Activated CD4-positive, alpha-beta T cell treated with anti-CD3 and anti-CD28 coated beads for 1 hour (primary cell): ENCODE data around the gene LY86.
"Not testable (repeated sequence)": the region's sequence is repeated elsewhere in the genome, so short reads cannot be mapped to it uniquely, and the experiment has no call there.

Source experiments
- DNase-seq: peaks from one replicate; pipeline ENCODE4 v3.0.0-alpha.2; 2020

LY86 gene

DNA sequence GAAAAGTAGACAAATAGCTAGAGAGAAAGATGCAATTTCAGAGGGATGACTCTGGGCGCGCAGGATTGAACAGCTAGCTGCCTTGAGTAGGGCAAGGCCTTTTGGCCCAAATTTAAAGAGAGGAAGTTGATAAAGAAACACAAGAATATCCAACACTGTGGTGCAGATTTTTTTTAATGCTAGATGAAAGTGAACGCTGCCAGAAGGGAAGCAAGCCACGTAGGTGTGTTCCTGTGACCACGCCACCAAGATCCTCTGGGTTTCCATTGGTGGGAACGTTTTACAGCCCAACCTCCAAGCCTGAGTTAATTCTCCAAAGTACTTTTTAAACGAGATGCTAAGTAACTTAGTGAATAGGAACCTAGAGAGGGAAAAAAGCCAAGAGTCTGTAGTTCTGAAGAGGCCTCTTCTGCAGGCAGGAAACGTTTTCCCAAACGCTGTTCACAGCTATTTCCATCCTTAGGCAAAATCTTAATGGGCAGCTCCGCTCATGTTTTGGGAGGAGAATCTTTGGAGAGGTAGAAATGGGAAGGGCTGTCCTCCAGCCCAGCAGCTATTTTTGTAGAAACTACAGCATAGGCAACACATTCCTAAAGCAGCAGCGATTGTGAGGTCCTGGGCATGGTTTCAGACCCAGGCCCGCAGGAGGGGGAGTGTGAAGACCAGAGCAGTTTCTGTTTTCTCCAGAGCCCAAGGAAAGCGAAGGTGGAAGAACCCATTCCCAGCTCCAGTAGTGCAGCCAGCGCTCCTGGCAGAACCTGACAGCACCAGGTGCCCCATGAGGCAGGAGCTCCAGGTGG, 8.2 kb downstream of the LY86 start:
- no peak for DNase-seq

- no peak for DNase-seq
These were observed 9.2 kb downstream of the LY86 start for GRCh38 chr6:6597682-6598081.

- DNase-seq = no peak
These were observed 11.0 kb downstream of the LY86 start for GRCh38 chr6:6599468-6599873.

DNA sequence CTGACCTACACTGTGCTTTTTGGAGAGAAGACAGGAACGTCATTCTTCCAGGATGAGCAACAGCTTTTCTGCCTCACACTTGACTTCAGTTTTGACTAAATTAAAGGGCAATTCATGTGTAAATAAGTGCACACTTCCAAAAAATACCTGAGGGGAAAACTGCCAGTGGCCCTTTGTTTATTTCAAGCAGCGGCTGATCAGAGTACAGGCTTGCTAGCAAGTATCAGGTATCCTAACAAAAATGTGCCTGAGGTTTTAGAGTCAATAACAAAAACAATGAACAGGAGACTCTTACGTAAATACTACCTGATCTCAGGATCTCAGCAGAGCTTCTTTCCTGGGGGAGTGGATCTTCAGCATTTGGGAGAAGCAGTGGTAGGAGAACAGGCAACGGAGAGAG, 12.4 kb downstream of the LY86 start:
- DNase-seq = no peak

GRCh38 chr6:6602262-6602661, 13.7 kb downstream of the LY86 start:
- no peak for DNase-seq

DNA sequence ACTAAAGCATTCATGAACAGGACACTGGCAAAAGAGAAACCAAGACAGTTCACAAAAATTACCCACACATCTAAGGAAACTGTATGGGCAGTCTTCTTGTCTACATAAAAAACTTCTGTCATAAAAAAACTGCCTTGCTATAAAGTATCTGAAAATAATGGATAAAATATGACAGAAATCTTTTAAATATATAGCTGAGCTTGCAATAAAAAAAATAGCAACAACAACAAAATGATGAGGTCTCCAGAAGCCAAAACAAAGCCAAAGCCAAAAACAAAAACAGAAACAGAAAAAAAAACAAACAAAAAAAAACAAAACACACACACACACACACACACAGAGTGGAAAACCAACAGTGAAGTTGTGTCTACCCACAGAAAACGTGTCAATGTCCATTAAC, 14.8 kb downstream of the LY86 start:
- DNase-seq = no peak

- DNase-seq = no peak
These were observed 15.5 kb downstream of the LY86 start for GRCh38 chr6:6604015-6604414.

GRCh38 chr6:6604566-6604965, 16.0 kb downstream of the LY86 start:
- DNase-seq = no peak

GRCh38 chr6:6605873-6606272, 17.4 kb downstream of the LY86 start:
- DNase-seq = no peak

GRCh38 chr6:6606391-6607030, 18.0 kb downstream of the LY86 start:
- DNase-seq = not testable (repeated sequence)

DNA sequence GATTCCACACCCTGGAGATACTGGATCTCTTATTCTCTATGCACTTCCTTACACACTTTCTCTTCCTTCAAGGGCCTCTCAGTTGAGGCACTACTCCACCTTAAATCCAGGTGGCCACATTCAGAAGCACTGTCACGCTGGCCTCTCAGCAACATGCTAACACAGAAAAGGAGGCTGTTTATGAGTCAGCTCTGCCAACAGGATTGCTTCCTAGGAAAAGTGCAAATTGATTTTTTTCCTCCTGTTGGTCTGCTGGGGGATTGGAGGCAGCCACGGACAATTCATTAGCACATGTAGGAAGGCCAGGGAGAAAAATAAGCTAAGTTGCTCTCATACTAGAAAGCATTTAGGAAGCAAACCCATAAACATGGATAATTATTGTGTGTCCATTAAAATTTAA, 20.9 kb downstream of the LY86 start:
- no peak for DNase-seq

DNA sequence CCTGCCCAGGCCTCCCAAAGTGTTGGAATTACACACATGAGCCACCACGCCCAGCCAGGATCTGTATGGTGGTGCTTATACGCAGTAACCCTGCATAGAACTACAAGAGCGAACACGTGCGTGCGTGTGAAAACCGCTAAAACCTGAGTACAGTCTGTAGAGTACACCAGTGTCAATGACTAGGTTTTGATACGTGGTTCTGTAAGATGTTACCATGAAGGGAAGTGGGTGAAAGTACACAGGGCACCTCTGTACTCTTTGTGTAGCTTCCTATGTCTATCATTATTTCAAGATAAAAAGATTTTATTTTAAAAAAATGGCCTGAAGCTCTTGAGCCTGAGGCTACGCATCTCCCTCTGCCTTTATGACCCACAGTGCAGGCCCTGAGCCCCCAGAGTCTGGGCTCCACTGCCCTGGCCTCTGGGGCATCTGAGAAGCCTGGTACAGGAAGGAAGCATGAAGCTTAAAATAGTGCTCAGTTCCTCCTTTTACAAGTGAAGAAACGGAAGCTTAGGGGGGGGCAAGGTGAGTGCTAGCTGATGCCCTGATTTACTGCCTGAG, 21.6 kb downstream of the LY86 start:
- DNase-seq = no peak

GRCh38 chr6:6611486-6611885, 23.0 kb downstream of the LY86 start:
- DNase-seq = no peak

DNA sequence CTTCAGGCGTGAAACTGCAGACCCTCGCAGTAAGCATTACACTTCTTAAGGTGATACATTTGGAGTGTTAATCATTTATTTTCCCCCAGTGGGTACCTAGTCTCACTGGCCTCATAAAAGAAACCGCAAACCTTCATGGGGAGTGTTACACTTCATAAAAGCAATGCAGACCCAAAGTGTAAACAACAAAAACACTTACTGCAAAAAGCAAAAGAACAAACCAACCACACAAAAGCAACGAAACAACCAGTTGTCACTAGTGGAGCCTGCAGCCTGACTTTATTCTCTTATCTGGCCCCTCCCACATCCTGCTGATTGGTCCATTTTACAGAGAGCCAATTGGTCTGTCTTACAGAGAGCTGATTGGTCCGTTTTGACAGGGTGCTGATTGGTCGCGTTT, 23.8 kb downstream of the LY86 start:
- DNase-seq = no peak

DNA sequence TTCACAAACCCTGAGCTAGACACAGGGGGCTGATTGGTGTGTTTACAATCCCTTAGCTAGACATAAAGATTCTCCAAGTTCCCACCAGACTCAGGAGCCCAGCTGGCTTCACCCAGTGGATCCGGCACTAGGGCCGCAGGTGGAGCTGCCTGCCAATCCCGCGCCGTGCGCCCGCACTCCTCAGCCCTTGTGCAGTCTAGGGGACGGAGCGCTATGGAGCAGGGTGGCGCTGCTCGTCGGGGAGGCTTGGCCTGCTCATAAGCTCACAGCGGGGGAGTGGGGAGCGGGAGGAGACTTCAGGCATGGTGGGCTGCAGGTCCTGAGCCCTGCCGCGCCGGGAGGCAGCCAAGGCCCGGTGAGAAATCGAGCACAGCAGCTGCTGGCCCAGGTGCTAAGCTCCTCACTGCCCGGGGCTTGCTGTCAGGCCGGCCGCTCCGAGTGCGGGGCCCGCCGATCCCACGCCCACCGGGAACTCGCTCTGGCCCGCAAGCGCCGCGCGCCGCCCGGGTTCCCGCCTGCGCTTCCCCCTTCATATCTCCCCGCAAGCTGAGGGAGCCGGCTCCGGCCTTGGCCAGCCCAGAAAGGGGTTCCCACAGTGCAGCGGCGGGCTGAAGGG, 24.7 kb downstream of the LY86 start:
- not testable (repeated sequence) for DNase-seq

DNA sequence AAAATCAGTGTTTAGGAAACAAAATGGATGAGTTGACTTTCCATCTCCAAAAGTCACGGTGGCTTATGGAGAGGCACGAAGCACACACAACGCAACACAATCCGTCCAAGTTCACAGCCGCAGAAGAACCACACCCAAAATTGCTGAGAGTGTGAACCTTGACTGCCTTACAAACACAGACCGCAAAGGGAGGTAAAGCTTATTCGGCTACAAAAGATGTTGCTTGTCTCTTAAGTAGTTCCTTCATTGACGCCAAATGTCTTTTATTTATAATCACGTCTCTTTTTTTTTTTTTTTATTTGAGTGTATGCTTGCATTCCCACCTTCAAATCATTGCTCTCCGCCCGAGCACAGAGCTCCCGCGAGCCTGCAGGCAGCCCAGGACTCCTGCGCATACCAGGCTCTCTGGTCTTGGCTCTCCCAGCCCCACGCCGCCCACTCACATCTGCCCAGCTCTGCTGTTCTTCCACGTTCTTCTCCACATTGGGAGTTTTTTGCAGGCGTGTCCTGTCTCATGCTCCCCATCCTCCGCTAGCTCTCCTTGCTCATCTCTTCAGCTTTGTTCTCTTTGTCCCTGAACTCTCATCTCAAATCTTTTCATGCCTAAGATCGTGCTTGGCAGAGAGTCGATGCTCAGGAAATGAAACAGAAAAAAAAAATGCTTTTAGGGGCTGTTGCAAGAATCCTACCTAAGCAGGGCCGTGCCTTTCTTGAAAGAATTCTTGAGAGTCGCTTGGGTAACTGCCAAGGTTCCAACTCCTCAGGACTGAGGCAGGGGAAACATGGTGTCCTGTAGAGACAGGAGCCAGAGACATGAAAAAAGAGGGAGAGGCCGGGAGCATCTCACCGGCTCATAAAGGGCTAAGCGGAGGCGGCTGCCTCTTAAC, 25.8 kb downstream of the LY86 start:
- DNase-seq = no peak

DNA sequence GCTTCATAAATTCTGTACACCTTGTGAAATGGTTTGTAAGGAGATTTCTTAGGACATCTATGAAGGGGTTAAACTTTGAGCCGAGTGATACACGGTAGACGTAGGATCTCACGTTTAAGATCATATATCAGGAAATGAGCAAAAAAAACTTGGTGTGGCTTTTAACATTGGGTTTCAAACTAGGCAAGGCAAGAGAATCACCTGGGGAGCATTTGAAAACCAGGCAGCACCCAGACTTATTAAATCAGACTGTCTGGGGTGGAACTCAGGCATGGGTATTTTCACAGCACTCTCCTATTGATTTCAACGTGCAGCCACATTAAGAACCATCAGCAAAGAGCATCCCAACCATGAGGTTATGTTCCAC, 26.4 kb downstream of the LY86 start:
- DNase-seq = no peak

DNA sequence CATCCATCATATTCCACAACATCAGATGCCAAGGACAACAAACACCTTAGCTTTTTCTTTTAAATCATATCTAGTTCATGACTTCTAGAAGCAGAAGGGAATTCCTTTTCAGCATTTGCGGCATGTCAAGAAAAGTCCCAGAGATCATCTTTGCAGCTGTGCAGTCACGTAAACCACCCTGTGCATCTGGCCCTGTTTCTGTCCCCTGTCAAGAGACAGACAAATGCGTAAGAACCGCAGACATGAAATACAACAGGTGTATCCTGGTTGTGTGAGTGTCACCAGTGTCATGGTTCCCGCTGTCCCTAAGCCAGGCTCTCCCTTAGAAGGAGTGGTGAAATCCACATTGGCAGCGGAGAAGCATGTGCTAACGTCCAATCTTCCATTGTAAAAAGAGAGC, 28.1 kb downstream of the LY86 start:
- no peak for DNase-seq

- DNase-seq = no peak
These were observed 30.7 kb downstream of the LY86 start for GRCh38 chr6:6619021-6619794.

DNA sequence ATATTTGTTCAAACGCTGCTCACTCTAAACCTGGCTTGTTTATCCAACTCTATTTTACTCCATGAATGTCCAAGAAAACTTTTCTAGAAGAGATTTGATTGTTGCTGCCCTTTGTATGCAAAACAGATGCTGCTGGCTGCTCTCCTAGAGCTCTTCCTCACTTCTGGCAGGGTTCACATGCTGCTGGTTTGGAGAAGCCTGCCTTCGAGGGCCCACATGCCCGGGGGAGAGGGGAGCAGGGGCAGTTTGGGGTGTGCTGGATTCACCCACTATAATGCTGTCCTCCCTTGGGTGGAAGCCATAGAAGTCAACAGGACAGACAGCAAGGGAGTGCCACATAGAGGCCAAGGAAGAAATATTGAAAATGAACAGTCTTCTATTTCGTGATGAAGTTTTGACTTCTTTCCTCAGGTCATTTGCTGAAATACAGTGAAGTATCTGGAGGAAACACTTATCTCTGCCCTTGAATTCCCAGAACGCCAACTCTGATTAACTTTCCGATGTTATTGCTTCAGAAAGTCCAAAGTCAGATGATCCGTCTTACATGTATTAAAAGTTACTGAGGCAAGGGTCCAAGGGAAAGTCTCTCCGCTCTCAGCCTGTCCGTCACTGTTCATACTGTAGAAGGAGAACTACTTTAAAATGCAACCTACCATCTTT, 32.4 kb downstream of the LY86 start:
- no peak for DNase-seq

DNA sequence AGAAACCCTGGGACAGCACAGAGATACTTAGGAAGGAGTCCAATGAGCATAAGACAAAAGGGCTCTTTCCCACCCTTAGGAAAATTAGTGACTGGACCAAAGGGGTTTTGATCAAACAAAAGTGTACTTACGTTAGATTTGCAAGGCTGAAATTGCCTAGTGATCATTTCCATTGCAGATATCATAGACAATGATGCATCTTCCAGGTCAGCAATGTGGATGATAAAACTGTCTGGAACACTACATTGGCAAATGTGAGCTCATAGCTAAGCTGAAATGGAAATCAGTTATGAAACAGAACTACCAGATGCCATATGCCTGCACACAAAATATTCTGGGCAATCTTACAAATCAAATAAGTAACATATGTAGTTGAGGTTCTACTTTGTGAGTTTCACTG, 34.0 kb downstream of the LY86 start:
- DNase-seq = no peak

- no peak for DNase-seq
These were observed 35.0 kb downstream of the LY86 start for GRCh38 chr6:6623553-6623952.
